NCI-H187 (cell line): Measurements from ENCODE around the gene PPDPF.
"Not testable (repeated sequence)": the region's sequence is repeated elsewhere in the genome, so short reads cannot be mapped to it uniquely, and the experiment has no call there.

Source experiments
- DNase-seq, 2 experiments: peaks; one replicate each; lab custom pipeline; 2025; lab: John Stamatoyannopoulos, UW

PPDPF gene

DNA sequence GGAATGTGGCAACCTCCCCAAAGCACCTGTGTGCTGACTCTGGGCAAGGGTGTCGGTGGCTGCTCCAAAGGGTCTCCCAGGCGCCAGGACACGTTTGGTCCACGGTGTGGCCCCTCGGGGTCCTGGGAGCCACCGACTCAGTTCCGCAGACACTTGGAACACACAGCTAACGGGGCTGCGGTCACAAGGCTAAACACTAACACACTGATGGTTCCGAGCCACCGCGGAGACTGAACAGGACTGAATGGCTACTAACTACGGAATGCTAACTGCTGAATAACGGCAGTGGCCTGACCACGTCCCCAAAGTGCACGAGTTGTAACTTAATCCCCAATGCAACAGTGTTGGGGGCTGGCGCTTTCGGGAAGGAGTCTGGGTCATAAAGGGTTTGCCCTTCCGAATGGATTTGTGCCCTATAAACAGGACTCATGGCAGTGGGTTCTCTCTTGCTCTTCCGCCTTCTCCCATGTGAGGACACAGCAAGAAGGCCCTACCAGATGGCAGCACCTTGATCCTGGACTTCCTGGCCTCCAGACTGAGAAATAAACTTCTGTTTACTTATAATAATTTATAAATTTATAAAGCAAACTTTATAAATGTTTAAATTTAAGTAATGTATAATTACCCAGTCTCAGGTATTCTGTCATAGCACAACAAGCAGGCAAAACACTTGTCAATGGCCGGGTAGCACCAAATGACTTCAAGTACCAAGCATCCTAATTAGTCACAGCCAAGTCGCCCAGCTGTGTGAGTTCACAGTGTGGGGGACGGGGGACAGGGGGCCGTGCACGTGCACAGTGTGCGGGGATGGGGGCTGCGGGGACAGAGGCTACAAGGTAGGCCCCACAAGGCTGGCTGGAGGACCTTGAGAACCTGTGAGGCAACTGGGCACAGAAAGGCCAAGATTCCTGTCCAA lies 19.4 kb upstream of the PPDPF start:
- no peak for DNase-seq

DNA sequence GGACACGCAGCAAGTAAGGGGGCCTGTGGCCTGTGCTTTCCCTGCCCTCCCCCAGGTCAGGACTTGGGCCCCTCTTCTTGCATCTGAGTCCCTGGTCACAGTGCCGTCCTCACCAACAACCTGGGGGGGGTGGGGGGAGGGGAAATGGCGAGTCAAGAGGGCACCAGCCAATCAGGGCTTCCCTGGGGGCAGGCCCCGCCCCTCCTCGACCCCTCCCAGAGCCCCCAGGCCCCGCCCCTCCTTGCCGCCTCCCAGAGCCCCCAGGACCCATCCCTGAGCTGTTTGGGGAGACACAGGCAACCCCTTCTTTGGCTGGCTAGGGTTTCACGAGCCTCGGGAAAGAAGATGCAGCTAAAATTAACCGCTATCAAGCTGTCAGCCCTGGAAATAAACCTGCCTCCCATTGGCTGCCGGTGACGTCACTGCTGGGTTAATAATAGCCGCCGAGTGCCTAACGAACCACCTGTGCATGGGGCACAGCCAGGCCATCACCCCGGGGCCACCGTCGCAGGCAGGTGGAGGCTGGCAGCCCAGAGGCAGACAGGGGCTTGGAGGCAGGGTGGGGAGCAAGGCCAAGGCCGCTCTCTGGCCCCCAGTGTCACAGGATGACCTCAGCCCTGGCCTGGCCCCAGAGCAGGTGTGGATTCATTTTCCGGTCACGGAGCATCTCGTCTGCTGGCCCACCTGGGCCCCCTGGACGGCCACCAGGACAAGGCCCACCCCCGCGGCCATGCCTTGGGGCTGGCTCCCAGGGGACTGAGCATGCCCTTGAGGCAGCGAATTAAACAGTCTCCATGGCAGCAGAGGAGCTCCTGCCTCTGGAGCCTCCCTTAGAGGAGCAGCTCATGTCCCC lies 18.5 kb upstream of the PPDPF start:
- DNase-seq: peak; percentile 81 to 91

DNA sequence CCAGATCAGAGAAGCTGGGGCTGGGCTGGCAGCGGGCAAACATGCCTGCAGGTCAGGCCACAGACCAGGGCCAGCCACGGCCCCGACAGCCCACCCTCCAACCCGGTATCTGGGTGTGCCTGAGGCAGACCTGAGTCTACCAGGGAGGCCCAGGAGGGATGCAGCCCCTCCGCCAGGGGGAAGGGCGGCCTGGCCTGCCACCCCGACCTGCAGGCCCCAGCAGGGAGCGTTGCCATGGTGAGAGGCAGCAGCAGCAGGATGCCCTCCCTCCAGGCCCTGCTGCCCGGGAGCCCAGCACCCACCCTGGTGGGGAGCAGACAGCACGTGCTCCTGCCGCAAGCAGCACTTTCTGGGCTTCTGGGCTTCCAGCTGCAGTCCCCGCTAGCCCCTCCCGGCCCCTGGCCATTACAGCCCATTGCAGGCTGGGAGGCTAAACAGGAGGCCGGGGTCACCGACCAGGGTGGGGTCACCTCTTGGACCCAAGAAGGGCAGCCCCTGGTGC lies 17.8 kb upstream of the PPDPF start:
- DNase-seq: no peak

DNA sequence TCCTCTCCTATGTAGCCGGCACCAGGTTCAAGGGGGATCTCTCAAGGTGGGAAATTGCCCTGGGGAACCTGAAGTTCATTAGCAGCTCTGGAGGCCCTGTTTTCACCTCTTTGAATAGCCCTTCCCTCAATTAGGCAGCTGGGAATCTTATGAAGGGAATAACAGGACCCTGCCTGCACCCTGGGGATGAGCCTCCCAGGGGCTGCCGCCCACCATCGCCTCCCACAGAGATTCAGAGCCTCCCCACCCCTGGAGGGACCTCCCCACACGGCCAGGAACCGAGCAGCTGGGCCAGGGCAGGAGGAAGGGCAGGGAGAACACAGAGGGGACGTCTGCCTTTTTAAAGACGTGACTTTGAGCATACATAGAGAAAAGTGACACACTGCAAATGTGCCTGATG lies 17.0 kb upstream of the PPDPF start:
- DNase-seq: no peak

DNA sequence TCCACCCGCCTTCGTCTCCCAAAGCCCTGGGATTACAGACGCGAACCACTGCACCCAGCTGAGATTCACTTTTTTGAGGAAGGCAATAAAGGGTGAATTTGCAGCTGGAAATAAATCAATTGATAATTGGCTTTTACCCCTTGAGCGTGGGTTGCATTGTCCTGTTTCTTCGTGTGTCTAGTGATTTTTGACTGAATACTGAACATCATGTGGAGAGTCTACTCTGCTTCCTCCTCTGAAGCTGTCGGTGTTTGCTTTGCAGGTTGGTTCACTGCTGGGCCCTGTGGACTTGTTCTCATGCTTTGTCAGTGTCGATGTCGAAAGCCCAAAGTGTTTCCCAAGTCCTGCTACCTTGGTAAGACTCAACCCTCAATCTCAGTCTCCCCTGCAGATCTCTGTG lies 15.9 kb upstream of the PPDPF start:
- DNase-seq: no peak

DNA sequence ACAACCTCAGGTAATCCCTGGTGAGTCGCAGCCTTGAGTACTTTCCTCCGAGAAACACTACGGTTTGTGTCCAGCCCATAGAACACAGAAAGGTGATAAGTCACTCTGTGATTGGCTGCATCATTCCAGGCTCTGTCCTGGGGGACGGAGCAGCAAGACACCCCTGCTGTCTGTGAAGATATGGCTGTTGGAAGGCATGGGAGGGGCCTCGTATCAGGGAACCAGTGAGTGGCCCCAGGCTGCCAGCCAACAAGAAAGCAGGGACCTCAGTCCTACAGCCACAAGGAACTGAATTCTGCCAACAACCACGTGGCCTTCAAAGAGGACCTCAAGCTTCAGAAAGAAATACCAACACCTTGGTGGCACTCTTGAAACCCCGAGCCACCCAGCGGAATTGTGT lies 15.3 kb upstream of the PPDPF start:
- DNase-seq: no peak

DNA sequence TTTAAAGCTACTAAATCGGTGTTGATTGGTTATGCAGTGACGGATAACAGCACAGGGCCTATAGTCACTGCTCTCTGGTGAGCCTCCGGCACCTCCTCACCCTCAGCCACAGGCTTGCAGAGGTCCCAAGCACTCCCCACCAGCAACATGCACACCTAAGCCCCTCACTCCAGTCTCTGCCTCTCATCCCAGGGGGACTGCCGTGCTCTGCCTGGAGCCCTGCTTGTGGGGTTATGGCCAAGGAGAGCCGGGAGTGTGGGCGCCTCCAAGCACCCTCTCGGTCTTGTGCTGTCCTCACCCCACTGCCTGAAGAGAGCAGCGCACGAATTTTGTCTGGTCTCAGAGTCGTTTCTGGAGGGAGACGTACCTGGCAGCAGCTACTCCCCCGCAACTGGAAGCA lies 14.8 kb upstream of the PPDPF start:
- no peak for DNase-seq

DNA sequence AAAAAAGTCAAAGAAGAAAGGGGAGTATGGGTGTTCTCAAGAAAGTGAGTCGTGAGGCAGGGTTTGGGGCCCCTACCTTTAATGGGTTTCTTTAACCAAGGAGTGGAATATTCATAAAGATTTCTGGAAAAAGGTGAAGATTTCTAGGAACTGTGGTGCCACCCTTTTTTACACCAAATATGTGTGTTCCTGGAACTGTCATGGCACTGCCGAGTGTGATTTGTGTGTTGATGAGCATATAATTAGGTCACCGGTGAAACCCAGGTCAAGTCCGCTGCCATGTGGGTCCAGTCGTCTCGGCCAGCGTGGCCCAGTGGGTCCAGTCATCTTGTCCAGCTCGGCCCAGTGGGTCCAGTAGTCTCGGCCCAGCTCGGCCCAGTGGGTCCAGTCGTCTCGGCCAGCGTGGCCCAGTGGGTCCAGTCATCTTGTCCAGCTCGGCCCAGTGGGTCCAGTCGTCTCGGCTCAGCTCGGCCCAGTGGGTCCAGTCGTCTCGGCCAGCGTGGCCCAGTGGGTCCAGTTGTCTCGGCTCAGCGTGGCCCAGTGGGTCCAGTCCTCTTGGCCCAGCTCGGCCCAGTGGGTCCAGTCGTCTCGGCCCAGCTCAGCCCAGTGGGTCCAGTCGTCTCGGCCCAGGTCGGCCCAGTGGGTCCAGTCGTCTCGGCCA lies 13.4 kb upstream of the PPDPF start:
- DNase-seq: no peak

DNA sequence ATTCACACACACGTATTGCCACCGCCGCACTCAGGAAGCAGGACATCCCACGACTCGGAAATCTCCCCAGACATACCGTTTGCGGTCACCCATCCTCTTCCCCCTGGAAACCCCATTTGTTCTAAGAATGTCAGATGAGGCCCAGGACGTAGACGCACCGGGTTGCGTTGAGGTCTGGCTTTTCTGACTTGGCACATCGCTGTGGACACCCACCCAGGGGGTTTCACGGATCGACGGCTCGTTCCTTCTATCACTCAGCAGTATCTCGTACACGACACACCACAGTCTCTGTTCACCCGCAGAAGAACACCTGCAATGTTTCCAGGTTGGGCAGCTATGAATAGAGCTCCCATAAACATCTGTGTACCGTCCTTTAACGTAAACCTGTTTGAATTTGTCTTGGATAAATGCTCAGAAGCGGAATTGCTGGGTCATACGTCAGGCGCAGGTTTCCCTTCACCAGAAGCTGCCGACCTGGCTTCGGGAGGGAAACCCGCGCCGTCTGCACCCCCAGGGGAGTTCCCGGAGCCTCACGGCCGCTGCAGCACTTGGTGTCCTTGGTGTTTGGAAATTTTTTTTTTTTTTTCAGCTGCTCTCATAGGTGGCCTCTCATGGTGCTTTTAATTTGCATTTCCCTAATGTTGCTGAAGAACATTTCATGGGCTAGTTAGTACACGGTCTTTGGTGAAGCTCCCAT lies 12.3 kb upstream of the PPDPF start:
- no peak for DNase-seq

DNA sequence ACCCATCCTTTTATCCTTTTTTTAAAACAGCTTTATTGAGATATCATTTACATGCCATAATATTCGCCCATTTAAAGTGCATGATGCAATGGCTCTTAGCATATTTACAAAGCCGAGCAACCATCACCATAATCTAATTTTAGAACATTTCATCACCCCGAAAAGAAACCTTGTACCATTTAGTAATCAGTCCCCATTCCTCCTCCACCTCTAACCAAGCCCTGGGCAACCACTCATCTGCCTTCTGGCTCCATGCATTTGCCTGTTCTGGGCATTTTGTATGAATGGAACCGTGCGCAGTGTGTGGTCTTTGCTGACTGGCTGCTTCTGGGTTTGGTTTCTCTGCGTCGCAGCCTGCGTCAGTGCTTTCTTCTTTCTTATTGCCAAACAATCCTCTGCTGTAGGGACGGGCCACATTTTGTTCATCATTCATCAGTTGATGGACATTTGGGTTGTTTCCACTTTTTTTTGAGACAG lies 11.4 kb upstream of the PPDPF start:
- no peak for DNase-seq

DNA sequence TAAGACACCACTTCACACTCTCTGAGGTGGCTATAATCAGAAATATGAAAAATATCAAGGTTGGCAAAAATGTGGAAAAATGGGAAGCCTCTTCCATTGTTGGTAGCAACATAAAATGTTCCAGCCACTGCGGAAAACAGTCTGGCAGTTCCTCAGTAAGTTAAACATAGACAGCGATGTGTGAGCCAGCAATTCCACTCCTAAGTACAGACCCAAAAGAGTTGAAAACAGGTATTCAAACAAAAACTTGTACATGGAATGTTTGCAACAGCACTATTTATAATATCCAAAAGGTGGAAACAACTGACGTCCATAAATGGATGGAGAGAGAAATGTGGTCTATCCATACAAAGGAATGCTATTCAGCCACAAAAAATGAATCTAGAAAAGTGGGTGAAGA lies 7.4 kb upstream of the PPDPF start:
- DNase-seq: no peak

DNA sequence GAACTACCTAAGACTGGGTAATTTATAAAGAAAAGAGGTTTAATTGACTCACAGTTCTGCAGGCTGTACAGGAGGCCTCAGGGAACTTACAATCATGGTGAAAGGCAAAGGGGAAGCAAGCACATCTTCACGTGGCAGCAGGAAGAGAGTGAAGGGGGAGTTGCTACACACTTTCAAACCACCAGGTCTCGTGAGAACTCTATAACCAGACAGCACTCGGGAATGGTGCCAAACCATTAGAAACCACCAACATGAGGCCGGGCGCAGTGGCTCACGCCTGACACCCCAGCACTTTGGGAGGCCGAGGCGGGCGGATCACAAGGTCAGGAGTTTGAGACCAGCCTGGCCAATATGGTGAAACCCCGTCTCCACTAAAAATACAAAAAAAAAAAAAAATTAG lies 6.0 kb upstream of the PPDPF start:
- DNase-seq: not testable (repeated sequence)

DNA sequence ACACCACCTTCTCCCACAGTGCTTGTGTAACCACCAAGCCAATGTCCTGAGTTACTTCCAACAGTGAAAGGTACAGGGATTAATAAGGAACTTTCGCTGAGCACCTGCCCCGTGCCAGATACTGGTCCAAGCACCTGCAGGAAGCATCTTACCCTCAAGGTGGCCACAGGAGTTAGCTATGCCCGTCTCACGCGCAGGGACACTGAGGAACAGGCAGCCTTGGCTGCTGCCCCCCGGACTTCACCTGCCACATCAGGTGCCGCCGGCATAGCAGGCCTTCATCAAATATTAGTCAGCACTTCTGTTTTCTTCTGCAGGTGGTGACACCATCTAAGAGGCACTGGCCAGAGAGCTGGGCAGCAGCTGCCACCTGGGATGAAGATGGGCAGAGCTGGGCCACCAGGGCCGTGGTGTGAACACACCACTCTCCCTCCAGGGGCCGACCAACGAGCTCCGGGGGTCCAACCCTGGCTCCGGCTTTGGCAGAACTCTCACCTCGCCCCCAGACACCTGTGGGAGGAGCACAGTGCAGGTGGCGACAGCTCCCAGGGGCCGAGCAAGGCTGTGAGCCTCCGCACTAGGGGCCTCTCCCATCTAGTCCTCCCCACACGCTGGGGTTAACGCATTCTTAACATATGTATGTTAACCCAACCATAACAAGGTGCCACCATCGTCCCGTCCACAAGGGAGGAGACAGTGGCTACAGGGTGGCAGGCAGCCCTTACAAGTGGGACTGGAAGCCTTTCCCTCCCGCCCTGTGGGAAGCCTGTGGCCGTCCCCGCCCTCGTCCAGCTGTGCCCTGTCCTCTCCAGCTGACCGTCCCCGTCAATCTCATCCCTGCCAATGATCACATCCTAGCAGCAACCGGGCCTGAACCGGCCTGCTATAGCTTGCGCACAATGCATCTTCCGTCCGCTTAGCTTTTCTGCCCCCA lies 2.9 kb upstream of the PPDPF start:
- no peak for DNase-seq

DNA sequence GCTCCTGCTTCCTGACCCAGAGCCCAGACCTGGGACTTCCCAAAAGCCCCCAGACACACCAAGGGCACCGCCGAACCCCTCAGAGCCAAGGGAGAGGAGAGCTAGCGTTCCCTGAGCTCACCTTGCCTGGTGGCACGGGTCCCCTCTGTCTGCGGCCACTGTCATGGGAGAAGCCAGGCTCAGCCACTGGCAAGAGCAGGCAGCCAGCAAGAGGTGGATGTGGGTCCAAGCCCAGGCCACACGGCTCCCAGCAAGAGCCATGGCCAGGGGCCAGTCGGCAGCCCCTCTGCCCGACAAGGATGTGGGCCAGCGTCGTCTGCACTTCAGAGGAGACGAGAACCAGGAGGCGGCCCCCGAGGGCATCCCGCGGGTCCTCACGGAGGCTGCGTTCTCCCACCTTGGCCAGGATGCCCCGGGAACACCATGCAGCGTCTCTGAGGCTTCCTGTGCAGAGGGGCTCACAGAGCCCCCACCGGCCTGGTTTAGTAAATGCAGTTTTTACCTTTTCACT lies 2.2 kb upstream of the PPDPF start:
- no peak for DNase-seq

DNA sequence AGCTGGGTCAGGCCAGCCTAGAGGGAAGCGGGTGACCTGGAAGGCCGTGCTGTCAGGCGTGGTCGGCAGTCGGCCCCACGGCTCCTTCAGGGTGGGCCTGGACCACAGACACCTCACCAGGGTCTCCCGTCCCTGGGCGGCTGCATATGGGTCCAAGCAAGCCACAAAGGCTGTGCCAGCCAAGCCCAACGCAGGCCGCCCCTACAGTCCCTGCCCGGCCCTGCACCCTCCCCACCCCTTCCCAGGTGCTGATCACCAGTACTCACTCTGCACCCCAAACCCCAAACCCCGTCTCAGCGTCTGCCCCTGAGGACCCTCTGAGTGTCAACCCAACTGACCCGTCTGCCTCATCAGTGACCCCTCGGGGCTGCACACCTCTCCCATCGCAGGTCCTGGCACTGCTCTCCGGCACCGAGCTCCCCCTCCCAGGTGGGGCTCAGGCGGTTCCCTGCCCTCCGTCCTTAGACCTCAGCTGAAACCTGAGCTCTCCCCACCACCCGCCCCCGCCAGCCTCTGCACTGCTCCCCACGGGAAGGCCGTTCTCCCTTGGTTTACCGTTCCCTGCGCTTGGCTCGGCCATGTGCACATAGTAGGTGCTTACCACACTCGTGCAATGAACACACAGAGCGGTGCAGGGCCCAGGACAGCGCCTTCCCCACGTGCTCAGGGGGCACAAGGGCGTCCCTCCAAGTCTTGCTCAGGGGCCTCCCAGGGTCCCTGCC lies 1.5 kb upstream of the PPDPF start:
- DNase-seq: no peak

DNA sequence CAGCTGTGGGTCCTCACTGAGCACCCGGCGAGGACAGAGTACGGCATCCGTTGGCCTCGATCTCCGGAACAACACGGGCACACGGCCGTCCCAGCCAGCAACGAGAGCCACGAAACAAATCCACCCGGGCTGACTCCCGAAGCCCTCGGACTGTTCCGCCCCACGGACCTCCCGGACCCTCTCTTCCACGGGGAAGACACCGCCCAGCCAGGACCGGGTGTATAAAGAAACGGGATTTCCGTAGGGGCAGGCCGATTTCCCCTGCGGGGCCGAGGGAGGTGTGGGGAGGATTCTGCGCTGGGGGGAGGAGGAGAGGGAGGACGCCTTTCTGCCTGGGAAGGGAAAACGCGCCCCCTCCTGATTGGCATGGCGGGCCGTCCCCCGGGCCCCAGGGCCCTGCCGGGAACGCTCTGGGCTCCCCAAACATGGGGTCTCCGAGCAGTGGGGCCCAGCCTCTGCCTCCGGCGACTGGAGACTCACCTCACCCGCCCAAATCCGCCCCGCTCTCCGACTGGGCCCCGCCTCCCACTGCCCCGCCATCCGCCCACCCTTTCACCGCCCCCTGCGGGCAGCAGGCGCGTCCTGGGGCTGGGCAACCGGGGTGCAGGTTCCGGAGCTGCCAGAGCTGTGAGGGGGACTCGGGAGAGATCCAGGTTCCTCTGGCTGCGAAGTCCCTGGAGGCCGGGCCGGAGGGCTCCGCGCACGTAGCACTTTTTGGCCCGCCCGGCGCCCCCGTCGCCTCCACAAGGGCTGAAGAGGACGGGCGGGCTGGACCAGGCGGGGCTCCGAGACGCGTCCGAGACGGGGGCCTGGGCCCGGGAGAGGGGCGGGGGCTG lies 679 bp upstream of the PPDPF start:
- peak in 1 of 2 experiments; percentile 23 for DNase-seq

DNA sequence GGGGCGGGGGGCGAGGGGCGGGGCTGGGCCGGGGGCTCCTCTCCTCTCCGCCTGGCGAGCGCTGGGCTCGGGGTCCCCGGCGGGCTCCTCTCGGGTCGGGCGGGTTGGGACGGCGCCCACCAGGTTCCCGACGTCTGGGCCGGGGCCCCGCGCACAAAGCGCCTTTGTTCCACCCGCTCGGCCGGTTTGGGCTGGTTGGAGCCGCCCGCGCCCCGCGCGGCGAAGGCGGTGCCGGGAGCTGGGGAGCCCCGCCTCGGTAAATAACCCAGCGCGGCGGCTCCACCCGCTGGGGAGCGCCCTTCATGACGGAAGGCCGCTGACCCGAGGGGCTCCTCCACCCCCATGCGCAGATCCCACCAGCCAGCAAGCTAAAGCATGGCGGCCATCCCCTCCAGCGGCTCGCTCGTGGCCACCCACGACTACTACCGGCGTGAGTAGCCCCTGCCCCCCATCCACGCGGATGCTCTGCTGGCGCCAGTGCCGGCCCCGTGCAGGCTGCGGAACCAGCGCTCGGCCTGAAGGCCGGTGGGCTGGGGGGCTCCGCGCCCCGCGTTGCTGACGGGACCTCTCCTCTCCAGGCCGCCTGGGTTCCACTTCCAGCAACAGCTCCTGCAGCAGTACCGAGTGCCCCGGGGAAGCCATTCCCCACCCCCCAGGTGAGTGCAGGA lies 503 bp downstream of the PPDPF start:
- peak in 1 of 2 experiments; percentile 45 for DNase-seq

DNA sequence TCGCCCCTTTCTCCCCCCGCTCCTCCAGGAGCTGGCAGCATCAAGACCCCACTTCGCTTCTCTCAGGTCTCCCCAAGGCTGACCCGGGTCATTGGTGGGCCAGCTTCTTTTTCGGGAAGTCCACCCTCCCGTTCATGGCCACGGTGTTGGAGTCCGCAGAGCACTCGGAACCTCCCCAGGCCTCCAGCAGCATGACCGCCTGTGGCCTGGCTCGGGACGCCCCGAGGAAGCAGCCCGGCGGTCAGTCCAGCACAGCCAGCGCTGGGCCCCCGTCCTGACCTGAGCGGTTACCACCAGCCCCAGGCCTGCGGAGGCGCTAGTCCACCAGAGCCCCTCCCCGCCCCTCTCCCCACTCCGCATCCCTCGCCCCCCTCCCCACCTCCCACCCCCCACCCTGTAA lies 1.0 kb downstream of the PPDPF start:
- no peak for DNase-seq
